Measurements from ENCODE around the gene OBSCN.

GRCh38 chr1:228166170-228166936, 41.5 kb upstream of the OBSCN start:
- TF ChIP-seq ARNT (IDR thresholded peaks at IDR 0.05) (no peak), SP1 (IDR thresholded peaks at IDR 0.05) (no peak), ELF4 (IDR thresholded peaks at IDR 0.05) (no peak), ZNF384 (IDR thresholded peaks at IDR 0.05) (no peak), PKNOX1 (IDR thresholded peaks at IDR 0.05) (peak; percentile 96), BHLHE40 (IDR thresholded peaks at IDR 0.05; ENCODE audit: borderline replicate concordance) (no peak), SUZ12 (IDR thresholded peaks at IDR 0.05) (no peak), NFRKB (IDR thresholded peaks at IDR 0.05) (no peak), FOXA1 (IDR thresholded peaks at IDR 0.05) (no peak)

All from HEK293T (cell line).